MV-4-11 (cell line): ENCODE data around the gene BOD1.
A peak's percentile ranks its signal among the peaks of the same experiment; 100 is the strongest.
"Not testable (repeated sequence)": the region's sequence is repeated elsewhere in the genome, so short reads cannot be mapped to it uniquely, and the experiment has no call there.

Experiments used
- DNase-seq: peaks from one replicate; lab custom pipeline; 2025; lab: John Stamatoyannopoulos, UW

BOD1 gene

DNA sequence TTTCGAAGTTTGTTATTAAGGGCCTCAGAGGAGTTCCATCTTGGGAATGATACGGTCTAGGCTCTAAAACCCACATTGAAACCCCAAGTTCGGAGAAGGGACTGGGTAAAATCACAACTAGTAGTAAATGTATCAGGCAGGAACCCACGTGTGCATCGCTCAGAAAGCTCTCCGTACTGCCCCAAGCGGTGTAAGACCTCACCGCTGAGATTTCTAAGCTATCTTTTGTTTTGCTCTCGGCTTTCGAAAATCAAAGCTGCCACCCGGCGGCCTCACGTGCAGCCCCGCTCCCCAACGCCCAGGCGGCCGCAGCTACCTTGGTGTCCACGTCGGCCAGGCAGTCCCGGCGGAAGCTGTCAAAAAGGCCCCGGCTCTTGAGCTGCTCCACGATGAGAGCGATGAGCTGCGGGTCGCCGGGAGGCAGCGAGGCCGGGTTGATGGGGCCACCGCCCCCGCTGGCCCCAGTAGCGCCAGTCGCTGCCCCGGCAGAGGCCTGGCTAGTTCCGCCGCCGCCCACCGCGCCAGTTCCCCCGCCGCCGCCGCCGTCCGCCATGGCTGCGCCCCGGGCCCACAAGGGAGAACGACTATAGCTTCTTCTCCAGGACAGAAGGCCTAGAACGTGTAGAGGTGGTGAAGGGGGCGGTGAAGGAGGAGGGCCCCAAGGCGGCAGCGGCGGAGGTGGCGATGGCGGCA lies 420 bp downstream of the BOD1 start:
- peak; percentile 67 for DNase-seq

DNA sequence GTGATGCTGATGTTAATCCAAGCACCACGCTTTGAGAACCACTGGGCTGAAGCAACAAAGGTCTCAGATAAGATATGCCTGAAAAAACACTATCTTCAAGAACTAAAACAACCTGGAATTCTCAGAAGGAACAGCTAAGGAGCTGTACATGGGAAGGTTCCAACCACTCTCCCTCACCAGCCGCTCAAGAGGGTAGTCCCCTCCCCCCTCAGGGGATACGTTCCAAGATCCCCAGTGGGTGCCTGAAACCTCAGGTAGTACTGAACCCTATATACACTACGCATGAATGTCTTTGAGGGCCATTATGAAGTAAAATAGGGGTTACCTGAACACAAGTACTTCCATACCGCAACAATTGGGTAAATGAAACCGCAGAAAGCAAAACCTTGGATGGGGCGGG lies 1.9 kb downstream of the BOD1 start:
- no peak for DNase-seq

DNA sequence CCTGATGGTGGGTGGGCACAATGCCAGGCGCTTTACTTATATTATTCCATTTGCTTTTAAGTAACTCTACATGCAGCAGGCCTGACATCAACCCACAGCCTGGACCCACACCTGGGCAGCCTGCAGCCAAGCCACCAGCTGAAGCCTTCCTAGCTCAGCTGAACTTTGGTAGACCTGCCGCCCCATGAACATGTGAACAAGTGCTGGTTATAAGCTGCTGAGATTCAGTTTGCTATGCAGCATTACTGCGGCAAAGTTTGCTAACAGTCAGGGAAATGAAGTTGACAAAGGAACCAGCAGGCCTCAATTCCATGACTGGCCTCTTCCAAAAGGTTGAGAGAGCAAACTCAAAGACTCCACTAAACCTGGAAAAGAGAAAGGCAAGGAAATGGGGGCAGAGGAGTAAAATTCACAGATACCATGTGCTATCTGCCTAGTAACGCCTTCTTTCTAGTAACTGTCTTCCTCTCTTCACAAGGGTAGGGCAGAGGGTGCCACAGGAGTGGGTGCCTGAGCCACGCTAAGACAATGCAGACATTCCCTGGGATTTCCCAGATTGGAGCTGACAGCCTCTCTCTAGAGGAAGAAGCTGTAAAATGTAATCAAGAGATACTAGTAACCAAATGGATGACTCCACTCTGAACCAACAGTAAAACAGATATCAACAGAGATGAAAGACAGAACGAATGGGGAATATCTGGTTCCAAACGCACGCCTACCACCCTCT lies 2.9 kb downstream of the BOD1 start:
- DNase-seq, result no peak

DNA sequence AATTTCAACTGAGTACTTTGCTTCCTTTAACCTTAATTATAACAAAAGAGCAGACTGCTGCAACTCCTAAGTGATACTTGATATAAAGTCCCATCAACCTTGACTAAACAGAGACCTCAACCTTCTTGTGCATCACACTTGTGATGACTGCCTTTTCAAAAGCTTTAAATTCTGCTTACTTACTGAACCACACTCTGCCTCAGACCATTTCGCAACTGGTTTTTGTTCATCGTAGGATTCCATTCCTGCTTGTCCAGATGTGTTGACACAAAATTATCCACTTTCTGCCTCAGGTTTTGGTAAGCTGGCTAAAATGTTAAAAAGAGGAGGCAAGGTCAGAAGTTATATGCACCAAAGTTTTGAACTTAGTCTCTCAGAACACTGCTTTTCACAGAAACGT lies 3.5 kb downstream of the BOD1 start:
- DNase-seq, result peak; percentile 21

DNA sequence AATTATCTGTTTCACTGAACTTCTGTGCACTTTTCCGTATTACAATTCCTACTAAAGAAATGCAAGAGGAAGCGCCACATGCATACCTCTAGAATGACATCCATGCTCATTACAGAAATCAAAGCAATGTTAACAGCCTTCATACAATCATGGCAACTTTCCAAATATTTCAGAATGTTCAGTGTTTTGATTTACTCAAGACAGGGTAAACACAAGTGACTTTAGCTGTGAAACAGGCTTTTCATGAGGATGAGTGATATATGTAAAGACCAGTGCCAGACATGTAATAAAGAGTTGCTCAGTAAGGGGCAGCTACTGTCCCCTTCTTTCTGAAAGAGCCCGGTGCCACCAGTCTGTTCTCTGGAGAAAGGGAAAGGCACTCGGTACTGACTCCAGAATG lies 4.7 kb downstream of the BOD1 start:
- no peak for DNase-seq

DNA sequence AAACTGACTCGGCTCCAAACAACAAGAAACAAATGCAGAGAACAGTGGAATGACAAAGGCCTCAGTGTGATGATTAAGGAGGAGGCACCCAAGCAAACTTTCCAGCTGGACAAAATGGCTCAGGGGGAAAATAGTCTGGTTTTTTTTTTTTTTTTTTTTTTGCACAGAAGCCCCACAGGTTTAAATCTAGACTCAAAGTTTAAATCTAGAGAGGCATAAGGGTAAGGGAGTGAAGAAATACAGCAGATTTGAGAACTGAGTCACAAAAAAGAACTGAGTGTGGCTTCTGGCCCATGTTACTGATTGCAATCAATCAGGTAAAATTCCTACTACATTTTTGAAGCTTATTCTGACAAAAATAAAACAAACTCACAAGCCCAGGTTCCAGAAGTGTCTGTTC lies 12.3 kb downstream of the BOD1 start:
- no peak for DNase-seq

DNA sequence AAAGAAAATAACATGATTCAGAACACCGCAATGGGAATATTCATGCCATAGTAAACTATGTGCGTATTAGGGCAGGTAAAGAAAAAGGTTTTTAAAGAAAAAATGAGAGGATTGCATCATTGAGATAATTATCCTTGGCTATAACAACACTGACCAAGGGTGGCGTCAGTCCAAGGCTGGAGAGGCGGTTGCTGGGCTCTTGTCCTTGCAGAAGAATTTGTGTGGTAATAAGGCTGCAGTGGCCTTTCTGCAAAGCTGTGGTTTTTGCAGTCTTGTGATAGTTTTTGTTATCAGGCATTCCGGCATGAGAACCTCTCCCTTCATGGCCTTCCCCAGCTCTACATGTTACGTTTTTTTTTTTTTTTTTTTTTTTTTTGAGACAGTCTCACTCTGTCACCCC lies 14.0 kb downstream of the BOD1 start:
- peak; percentile 25 for DNase-seq

DNA sequence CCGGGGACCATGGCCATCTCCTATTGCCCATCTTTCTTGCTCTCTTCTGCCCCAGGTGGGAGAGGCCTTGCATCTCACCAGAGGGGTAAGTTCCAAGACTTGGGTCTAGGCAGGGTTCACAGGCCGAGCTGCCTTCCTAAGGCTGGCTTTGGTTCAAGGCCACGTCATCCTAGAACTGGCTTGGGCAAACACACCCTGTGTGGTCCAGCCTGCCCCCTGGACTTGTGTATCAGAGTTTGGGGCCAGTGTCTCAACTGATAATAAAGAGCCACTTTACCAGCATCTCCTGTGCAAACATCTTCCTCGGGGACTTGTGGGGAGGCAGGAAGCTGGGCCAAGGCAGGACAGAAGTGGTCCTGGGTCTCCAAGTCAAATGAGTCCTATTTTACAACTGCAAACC lies 17.8 kb downstream of the BOD1 start:
- DNase-seq, result no peak

DNA sequence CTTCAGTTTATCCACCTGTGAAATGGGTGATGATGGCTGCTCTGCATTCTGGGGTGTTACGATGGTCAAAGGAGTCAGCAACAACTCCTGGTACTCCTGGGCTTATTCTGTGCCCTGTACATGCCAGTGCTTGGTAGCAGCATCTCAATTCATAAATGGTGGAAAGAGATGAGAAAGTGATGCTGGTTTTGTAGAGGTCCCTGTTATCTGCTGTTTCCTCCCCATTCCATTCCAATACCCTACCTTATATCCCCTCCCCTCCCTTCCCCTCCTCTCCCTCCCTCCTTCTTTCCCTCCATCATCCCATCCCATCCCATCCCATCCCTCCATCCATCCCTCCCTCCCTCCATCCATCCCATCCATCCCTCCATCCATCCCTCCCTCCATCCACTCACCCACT lies 19.1 kb downstream of the BOD1 start:
- DNase-seq, result no peak

DNA sequence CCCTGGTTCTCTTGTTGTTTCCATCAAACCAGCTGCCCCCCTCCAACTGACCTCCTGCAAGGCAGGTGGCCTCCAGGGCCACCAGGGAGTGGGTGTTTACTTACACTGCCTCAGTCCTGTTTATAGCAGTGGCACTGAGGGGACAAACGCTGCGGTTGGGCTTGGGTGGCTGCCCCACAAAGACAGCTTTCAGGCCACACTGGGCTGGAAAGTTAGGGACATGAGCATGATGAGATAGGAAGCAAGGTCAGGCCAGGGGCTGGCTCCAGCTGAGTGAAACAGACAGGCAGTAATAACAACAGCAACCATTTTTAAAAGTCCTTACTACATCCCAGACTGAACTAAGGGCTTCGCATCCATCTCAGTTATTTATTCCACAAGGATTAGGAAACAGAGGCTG lies 20.6 kb downstream of the BOD1 start:
- DNase-seq, result no peak

DNA sequence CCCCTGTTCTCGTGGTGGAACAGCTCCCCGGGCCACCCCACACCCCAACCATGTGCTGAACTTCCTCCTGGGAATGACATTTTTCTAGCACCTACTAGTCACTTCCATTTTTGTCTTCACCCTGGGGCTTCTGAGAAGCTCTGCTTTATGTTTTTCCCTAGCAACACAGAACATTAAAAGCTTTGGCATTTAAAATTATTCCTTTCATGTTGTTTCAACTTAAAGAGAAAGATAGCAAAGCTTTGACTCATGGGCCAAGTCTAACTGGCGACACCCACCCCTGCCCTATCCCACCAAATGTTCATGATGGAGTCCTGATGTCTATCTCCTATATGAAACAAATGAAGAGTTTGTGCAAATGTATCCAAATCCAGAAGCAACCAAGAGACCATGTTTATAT lies 22.4 kb downstream of the BOD1 start:
- DNase-seq, result no peak

DNA sequence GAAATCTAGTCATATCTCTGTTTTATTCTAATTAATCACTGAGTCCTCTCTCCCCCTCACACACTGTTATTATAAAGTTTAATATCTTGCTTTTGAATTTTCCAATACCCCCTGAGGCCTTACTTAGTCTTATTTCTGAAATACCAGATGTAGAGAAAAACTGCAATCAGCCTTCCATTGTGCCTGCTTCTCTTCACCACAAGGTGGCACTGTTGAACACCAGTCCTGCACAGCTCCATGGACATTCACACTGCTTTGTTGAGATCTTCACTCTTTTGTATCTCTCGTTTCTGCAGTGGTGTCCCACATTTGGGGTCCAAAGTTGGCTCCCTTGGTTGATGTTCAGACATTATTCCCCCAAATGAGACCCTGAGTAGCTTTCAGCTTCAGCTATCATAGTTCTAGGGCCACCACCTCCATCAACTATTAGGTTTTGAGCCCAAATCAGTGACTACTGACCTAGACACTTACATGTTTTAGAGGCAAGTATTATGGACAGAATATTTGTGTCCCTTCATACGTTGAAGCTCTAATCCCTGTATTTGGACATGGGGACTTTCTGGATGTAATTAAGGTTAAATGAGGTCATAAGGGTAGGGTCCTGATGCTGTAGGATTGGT lies 24.3 kb downstream of the BOD1 start:
- DNase-seq, result no peak

DNA sequence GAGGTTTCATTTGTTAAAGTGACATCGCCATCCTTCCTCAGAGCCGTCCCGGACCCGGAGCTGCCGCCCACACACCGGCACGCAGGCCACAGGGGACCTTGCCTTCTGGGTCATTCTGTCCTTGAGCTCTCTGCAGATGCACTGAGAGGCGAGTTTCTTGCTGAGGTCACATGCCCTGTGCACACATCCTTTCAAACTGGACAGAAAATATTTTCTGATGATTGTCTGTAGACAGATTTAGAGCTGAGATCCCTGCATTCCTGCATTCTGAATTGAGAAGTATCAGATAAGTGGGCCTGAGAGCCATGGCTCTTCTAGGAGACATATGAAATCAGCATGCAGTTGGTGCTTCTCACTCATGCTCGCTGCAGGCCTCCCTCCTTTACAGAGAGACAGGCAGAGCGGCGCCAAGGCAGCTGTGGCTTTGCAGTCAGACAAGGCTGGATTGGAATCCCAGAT lies 25.4 kb downstream of the BOD1 start:
- no peak for DNase-seq

DNA sequence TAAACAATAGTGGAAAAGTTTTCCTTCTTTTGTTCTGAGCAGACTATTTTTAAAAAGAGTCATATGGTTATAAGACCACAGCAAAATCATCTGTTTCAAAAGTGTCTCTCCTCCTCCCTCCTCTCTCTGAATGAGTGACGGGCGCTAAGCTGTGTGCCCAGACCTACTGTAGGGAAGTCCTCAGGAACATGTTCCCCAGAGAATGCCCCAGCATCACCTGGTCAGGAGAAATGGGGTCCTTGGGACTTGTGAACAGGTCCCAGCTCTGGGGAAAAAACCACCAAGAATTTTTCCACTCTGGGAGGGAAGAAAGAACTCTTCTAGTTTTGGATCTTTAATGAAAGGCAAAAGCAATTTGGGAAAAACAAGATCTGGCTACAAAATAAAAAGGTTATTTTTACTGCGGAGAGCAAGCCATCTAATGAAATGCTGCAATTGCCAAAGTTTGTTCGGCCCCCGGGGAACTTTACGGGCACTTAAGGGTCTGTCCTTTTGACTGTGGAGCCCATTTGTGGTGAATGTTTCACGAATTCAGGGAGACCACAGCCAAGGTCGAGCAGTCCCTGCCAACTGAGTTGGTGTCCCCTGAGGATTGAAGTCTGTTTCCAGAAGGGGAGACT lies 25.9 kb downstream of the BOD1 start:
- DNase-seq, result no peak

DNA sequence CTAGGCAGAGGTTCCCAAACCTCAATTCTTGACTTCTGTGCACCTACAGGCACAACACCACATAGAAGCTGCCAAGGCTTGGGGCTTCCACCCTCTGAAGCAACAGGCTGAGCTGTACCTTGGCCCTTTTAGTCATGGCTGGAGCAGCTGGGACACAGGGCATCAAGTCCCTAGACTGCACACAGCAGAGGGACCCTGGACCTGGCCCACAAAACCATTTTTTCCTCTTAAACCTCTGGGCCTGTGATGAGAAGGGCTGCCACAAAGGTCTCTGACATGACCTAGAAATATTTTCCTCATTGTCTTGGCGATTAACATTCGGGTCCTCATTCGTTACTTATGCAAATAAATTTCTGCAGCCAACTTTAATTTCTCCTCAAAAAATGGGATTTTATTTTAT lies 30.3 kb downstream of the BOD1 start:
- DNase-seq, result not testable (repeated sequence)

DNA sequence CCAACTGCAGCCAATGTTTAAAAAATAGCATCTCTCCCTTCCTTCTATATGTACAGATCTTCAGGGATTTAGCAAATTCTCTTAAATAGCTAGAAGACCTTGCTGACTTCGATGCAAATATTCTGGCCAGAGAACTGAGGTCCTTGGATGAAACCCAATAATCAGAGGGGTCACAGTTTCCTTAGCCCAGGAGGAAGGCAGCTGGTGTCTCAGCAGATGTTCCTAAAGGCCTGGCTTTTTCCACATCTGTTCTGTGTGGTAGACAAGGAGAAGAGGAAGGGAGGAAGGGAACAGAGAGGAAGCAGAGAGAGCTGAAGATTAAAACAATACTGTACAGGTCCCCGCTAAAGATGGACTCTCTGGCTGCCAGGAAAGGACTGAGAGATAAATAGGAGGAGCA lies 33.1 kb downstream of the BOD1 start:
- no peak for DNase-seq

DNA sequence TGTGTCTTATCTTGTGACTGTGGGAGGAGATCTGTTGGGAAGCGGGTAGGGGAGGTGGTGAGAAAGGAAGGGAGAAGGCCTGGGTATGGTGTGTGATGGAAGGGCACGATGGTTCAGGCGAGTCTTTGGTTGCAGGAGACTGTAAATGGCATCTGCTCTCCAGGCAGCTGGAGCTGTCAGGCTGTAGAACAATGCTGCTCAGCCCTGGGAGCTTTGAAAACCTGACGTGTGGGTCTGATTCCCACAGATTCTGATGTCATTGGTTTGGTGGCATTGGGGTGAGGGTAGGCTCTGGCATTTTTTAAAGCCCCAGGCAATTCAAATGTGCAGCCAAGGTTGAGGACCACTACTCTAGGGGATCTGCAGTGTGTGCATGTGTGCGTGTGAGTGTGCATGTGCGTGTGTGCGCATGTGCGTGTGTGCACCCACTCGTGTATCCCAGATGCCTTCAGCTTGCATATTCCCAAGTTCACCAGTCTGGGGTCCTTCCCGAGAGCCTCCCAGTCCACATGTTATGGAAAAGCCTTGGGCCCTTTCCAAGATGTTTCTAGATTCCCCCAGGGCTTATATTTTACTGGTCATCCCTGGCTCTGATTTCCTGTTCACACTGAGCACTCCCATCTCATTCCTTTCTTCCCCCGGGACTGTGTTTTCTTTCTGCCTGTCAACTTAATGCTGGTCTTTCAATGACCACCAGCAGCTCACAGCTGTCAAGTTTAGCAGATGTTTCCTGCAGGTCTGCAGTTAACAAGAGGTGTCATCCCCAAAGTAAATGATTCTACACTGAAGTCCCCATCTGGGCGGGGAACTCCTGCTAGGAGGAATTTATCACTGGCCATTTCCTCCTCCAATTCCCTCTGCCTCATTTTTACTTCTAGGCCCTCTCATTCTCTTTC lies 34.0 kb downstream of the BOD1 start:
- DNase-seq, result no peak

DNA sequence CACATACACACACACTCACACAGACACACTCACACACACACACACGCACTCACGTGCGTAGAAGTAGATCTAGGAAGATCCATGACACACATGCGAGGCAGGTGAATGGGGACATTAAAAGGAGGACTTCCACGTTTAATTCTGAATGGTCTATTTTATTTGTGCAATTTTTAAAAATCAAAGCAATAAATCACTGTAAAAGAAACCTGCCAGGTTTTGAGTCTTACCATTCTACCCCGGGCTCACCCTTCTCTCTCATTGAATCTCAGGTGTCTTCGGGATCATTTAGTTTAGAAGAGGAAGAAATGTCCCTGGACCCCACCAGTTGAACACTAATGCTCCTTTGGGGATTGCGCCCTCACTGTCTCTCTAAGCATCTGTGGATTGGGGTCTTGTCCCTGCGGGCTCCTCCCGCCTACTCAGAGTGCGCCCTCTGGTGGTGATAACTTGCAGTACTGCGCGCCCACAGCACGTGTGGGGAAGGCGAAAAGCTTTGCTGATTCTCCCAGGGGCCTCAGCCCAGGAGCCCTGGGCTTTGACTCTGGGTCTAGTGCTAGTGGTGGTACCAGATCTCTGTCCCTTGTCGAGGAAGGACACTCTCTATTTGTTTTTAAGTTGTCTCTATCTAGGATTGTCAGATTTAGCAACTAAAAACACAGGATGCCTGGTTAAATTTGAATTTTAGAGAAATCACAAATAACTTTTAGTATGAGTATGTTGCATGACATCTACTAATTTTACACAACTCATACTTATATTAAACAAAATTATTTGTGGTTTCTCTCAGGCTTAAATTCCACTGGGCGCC lies 34.8 kb downstream of the BOD1 start:
- DNase-seq, result no peak

DNA sequence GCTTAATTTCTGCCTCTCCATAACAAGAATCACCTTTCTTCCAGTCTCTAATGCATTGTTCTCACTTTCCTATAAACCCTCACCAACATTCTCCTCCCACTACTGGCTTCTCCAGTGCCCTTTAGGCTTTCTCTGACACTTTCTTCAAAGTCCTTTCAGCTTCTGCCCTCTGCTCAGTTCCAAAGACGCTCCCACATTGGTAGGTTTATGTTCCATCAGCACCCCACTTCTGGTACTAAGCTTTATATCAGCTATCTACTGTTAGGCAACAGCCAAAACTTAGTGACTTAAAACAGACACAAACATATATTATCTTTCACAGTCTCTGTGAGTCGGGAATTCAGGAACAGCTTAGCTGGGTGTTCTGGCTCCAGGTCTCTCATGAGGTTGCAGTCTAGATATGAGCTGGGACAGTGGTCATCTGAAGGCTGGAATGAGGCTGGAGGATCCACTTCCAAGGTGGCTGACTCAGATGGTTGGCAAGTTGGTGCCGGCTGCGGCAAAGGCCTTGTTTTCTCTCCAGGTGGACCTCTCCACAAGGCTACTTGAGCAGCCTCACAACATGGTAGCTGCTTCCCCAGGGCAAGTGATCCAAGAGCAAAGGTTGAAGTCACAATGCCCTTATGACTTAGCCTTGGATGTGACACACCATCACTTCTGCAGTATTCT lies 37.4 kb downstream of the BOD1 start:
- no peak for DNase-seq

DNA sequence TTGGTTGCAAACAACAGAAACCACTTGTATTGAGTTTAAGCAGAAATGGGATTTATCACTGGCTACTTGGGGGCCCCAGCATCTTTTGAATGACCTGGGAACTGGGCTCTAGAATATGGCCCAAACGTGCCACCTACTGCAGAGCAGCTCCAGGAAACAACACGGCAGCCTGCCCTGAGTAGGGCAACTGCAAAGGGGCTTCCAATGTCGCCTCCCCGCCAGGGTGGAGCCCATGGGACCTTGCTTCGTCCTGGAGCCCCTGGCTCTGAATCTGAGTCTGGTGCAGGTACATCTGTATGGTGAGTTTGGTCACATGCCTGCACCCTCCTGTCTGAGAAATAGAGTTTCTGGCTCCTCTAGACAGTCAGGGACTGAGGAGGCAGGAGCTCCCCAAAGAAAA lies 38.6 kb downstream of the BOD1 start:
- no peak for DNase-seq

DNA sequence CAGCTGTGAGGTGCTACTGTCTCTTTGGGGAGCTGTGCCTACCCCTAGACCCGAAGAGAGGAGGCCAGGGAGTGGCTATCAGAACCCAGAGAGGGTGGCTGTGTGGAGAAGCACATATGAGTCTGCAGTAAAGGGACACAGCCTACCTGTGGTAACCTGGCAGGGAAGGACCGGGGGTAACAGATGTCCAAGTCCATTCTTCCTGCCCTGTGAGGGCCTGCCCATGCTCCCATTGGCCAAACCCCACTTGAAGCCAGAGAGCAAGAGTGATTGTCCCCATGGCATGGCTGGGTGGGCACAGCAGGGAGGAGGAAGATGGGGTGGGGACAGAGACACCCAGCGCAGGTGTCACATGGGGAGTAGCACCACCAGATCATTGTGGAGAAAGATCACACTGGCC lies 39.3 kb downstream of the BOD1 start:
- DNase-seq, result no peak
